Measurements from ENCODE around the gene C11orf21.
"Not testable (repeated sequence)": the region's sequence is repeated elsewhere in the genome, so short reads cannot be mapped to it uniquely, and the experiment has no call there.

C11orf21 gene

DNA sequence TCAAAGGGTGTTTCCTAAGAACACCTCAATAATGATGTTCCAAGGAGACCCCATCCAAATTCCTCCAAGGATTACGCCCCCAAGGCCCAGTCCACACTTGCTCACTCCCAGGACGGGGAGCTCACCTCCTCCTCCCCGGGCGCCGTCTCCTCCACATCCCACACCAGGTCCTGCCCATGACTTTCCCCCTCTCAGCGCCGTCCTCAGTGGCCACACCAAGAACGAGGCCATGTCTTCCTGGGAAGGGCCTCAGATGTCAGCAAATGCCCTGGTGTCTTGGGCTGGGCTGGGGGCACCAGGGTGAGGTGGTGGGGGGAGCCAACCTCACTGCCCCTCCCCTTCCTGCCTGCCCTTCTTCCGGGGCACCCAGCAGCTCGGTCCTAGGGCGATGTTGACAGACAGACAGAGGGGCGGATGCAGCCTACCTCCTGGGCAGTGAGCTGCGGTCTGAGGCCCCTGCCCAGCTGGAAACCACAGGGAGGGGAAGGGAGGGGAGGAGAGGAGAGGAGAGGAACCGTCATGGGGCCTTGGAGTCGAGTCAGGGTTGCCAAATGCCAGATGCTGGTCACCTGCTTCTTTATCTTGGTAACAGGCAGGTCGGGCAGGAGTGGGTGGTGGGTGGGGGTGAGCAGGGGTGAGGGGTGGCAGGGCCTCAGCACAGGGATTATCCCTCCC, at the start of gene C11orf21, which contains the start of gene TSPAN32:
C11orf21 (minus strand) TSS at position 288 of the 675 bp plus-strand sequence; CDS start at position 178, 110 bp downstream.
TSPAN32 (plus strand) TSS at position 383 of the 675 bp plus-strand sequence; CDS start at position 520, 137 bp downstream.
- DNase-seq = no peak

DNA sequence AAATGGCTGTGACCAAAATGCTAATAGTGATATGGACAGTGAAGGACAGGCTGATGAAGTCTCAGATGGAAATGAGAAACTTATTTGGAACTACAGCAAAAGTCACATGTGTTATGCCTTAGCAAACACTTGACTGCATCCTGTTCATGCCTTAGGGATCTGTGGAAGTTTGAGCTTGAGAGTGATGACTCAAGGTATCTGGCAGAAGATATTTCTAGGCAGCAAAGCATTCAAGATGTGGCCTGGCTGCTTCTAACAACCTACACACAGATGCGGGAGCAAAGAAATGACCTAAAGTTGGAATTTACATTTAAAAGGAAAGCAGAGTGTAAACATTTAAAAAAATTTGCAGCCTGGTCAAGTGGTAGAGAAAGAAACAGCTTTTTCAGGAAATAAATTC, 47.3 kb upstream of the C11orf21 start:
- no peak for DNase-seq

DNA sequence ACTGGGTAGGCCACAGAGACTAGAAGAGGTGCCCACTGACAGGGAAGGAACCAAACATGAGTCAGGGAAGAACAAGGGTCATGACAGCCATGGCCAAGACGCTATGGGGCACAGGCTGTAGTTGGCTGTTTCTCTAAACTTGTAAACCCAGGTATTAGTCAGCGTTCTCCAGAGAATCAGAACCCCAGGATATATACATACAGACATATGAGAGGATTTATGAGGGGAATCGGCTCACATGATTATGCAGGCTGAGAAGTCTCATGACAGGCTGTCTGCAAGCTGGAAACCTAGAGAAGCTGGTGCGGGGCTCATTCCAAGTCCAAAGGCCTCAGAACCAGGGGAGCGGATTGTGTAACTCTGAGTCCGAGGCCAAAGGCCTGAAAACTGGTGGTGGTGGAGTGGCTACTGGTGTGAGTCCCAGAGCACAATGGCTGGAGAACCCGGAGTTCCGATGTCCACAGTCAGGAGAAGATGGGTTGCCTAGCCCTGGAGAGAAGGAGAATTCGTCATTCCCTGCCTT, 45.7 kb upstream of the C11orf21 start:
- DNase-seq = no peak

DNA sequence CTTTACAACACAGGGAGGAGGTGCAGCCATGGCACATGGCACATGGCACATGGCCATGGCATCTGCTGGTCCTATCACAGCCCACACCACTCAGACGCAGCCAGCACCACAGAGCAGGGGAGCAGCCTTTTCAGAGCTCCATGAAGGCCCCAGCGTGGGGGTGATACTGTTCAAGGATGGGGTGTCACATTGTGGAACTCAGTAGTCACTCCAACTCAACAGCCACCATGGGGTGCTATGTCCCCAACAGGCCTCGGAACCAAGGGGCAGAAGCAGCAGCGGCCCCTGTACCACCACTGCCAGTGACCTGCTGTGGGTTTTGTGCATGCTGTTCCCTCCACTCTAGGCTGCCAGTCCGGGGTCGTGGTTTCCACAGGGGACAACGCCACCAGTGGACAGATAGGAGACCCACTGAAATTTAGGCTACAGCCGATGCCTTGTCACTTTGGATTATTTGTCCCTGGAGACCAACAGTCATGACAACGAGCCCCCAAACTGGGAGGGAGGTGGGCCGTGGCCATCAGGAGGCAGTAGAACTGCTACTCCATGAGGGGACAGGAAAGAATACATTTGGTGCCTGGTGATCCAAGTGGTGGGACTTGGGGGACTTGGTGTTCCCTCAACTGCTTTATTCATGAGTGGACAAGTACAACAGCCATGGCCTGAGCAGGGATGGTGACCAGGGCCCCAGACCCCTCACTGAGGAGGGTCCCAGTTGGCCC, 45.0 kb upstream of the C11orf21 start:
- no peak for DNase-seq

DNA sequence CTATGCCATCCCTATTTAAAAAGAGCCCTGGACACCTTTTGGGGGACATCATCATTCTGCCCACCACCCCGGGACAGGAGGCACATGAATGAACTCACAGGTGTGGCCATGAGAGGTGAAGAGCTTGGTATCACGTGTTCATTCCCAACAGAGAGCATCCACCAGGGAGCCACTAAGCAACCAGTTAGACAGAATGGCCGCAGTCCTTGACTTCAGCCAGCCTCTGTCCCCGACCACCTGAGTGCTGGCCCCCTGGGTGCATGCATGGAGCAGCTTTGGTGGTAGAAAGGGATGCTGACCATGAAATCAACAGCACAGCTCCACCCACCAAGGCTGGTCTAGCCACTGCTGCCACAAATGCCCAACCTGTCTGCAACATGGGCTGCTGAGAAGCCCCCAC, 44.3 kb upstream of the C11orf21 start:
- no peak for DNase-seq

DNA sequence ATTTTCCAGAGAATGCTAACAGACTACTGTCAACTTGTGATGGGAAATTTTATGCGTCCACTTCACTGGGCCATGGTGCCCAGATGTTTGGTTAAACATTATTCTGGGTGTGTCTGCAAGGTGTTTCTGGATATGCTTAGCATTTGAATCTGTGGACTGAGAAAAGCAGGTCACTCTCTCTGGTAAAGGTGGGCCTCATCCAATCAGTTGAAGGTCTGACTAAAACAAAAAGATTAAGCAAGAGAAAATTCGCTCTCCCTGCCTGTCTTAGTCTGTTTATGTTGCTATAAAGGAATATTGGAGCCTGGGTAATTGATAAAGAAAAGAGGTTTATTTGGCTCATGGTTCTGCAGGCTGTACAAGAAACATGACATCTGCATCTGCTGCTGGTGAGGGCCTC, 43.3 kb upstream of the C11orf21 start:
- DNase-seq = no peak

DNA sequence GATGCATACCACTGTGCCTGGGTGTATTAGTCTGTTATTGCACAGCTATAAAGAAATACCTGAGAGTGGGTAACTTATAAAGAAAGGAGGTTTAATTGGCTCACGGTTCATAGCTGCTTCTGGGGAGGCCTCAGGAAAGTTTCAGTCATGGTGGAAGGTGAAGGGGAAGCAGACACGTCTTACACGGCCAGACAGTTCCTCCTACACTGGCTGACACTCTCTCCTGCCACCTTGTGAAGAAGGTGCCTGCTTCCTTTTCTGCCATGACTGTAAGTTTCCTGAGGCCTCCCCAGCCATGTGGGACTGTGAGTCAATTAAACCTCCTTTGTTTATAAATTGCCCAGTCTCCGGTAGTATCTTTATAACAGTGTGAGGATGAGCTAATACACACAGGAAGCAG, 41.8 kb upstream of the C11orf21 start:
- no peak for DNase-seq

DNA sequence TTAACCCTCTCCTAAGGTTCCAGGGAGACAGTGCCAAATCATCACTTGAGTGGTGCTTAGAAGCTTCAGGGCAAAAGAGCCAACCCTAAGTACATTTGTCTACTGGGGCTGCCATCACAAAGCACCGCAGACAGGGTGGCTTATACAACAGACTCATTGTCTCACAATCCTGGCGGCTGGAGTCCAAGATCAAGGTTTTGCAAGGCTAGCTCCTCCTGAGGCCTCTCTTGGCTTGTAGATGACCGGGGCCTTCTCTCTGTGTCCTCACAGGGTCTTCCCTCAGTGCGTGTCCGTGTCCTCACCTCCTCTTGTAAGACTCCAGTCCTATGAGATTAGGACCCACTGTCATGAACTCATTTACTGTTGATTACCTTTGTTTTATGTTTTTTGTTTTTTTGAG, 41.3 kb upstream of the C11orf21 start:
- DNase-seq = no peak

DNA sequence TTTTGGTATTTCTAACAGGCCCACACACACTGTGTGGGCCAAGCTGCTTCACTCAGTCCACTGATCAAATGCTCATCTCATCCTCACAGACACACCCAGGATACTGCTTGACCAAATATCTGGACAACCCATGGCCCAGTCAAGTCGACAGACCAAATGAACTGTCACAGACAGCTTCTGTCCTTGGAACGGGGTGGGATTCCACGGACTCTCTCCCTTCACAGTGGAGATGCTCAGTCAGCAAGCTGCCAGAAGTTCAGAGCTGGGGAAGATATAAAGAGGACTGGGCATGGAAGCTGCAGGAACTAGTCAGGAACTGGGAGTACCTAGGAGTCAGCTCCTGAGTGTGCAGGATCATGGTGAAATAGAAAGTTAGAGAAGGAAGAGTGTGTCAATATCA, 40.8 kb upstream of the C11orf21 start:
- no peak for DNase-seq

DNA sequence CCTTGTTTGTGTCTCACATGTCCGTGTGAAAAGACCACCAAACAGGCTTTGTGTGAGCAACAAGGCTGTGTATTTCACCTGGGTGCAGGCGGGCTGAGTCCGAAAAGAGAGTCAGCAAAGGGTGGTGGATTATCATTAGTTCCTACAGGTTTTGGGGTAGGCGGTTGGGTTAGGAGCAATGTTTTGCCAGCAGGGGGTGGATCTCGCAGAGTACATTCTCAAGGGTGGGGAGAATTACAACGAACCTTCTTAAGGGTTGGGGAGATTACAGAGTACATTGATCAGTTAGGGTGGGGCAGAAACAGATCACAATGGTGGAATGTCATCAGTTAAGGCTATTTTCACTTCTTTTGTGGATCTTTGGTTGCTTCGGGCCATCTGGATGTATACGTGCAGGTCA, 37.0 kb upstream of the C11orf21 start:
- not testable (repeated sequence) for DNase-seq

DNA sequence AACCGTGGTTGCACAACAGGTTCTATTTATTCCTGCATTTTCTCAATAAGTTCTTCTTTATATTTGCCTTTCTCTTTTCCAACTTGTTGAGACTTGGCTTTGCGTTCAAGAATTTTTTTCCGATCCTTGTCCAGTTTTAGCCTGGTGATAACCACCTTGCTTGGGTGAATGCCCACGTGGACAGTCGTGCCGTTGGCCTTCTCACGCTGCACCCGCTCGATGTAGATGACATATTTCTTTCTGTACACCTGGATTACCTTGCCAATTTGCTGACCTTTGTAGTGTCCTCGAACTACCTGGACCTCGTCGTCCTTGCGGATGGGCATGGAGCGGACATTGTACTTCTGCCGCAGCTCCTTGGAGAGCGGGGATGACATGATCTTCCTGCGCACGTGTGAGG, 33.6 kb upstream of the C11orf21 start:
- not testable (repeated sequence) for DNase-seq

DNA sequence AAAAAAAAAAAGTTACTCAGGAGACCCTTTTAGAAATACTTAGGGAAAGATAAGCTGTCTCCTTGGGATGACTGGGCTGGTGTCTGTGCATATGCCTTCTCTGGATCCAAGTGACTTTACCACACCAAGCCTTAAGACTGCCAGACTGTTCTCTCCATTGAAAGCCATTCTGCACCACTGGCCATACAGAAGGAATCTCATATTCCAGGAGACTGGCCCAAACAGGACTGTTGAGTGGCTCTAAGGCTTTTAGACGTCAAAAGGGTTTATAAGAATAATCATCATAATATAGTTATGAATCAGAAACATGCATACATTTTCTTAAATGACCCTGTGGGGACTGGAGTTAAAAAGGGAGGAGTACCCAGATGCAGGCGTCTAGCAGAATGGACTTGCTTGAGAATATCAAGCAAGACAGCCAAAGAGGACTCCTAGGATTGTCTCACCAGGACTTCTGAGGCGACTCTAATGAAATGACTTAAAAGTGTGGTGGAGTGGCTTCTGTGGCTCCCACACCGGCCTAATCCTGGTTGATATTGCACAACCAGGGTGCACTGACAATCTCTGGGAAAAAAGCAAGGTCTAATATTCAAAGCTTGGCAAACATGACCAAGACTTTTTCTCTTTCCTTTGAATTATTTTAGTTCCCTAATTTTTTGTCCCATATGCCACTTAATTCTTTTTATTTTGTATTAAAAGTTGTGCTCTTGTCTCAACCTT, 31.9 kb upstream of the C11orf21 start:
- not testable (repeated sequence) for DNase-seq

DNA sequence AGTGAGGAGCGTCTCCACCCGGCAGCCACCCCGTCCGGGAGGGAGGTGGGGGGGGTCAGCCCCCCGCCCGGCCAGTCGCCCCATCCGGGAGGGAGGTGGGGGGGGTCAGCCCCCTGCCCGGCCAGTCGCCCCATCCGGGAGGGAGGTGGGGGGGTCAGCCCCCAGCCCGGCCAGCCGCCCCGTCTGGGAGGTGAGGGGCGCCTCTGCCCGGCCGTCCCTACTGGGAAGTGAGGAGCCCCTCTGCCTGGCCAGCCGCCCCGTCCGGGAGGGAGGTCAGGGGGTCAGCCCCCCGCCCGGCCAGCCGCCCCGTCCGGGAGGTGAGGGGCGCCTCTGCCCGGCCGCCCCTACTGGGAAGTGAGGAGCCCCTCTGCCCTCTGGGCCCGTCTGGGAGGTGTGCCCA, 30.9 kb upstream of the C11orf21 start:
- DNase-seq = not testable (repeated sequence)

DNA sequence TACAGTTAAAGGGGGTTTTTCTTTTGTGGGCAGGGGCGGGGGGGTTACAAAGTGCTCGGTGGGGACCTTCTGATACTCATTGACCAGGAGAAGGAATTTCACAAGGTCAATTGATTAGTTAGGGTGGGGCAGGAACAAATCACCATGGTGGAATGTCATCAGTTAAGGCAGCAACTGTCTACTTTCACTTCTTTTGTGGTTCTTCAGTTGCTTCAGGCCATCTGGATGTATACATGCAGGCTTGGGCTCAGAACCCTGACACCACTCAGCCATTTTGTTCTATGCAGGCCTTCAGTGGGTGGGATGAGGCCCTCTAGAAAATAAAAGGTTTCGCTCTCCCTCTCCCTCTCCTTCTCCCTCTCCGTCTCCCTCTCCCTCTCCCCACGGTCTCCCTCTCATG, 29.7 kb upstream of the C11orf21 start:
- no peak for DNase-seq

DNA sequence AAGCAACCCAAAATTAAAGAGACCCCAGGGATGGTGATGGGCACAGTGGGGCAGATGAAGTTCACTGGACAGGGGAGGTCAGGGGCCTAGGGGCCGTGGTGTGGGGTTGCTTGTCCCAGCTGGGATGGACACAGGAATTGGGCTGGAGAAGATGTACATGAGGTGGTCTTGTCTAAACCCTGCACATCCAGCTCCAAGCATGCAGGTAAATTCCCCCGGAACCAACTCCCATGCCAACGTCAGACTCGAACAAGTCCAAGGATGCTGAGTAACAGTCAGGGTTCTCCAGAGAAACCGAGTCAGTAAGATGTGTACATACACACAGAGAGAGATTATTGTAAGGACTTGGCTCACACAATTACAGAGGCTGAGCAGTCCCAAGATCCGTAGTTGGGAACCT, 29.0 kb upstream of the C11orf21 start:
- no peak for DNase-seq

DNA sequence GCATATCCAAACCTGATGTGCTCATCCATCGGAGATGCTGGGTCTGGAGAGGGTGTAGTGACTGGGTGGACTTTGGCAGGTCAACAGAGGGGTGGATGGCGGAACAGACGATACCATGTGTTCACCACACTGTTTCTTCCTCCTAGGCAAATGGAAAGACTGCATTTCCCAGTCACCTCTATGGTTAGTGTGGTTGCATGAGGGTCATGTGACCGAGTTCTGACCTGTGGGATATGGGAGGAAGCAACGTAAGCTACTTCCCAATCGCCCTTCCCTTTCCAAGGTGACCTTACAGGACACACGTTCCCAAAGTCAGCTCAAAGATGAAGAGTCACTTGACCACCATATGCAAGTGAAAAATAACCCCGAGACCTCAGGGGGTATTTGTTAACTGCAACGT, 27.8 kb upstream of the C11orf21 start:
- no peak for DNase-seq

DNA sequence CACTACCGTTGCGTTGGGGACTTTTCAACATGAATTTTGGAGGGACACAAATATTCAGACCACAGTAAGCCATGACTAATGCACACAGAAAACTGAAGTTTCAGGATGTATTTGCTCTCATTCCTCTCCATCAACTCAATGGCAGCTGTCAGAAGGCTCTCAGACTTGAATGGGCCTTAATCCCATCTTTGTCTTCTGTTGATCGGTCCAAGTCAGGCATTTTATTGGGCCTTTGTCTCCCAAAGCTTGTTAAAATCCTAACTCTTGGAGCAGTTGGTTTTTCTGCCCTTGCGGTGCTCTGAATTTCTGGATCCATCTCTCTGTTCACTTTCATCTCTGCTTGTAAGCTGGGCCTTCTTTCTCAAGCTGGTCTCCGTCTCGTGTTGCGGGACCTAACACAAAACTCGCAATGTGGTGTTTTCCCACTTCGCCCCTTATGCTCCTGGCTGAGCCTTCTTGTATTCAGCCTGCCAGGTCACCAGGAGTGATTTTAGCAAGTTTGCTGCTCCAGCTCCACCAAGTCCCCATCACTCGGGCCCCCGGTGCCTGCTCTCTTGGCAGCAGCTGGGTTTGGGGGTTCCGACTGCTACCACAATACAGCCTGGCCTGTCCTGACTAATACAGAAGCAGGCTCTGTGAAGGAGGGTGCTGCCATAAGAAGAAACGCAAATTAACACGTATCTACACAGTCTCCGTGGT, 27.1 kb upstream of the C11orf21 start:
- no peak for DNase-seq

DNA sequence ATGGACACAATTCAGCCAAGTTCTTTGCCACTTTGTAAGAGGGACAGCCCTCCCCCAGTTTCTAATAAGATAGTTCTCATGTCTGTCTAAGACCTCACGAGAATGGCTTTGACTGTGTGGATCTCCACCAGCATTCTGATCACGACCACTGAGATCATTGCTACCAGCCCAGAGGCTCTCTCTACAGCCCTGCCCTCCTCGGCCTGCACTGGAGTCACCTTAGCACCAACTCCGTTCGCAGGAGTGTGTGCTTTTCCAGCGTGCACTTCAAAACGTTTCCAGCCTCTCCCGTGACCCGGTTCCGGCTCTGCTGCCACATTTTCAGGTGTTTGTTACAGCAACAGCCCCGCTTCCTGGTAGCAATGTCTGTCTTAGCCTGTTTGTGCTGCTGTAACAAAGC, 26.3 kb upstream of the C11orf21 start:
- DNase-seq = no peak

DNA sequence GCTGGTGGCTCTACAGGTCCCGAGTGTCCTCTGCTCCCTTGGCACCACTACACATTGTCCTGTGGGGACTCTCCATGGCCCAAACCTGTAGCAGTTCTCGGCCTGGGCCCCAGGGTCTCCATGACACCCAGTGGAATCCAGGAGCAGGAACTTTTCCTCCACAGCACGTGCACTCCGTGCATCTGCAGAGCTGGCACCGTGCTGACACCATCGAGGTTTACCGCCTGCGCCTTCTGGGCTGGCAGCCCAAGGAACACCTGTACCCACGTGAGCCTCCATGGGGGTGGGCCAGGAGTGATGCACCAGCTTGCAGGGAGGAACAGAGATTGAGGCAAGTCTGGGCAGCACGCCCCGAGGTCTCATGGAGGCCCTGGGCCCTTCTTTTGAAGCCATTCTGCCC, 25.3 kb upstream of the C11orf21 start:
- DNase-seq = no peak

DNA sequence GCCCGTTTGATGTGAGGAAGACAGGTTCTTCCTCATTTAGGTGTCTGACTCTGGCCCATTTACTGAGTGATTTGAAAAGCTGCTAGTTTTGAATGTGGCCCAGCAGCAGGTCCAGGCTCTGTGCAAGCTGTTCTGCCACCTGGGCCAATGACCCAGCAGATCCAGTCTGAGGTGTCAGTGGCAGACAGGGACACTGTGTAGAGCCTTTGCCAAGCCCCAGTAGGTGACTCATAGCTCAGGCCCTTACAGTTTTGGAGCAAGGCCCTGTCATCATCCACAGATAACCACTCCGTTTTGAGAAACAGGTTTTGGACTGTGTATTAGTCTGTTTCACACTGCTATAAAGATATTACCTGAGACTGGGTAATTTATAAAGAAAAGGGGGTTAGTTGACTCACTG, 24.0 kb upstream of the C11orf21 start:
- no peak for DNase-seq

DNA sequence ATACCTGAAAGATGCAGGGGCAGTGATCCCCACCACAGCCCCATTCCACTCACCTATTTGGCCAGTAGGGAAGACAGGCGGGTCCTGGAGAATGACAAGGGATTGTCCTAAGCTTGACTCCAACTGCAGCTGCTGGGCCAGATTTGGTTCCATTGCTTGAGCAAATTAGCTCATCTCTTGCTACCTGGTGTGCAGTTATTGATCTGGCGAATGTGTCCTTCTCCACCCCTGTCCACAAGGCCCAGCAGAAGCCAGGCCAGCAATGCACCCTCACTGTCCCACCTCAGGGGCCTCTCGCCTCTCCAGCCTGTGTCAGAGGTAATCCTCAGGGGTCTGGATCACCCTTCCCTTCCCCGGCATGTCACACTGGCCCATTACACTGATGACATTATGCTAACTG, 23.4 kb upstream of the C11orf21 start:
- no peak for DNase-seq

DNA sequence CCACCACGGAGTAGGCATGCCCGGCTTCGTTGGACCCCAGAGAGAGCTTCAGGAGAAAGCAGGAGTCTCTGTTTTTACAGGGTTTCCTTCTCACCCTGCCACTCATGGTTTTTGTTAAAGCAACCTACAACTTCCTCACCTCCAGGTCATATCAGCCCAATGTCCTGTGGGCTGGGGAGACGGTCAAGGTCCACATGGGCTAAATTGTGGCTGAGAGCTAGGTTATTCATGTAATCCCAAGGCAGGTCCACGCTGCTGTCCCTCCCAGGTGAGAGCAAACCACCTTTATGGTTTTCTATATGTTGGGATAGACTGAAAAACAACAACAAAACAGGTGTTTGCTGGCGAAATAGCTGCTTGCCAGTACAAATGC, 19.6 kb upstream of the C11orf21 start:
- no peak for DNase-seq

Measured in GOT3 (cell line).